ENCODE results near the gene CNTN4. TPM values are rescaled to one million over a fixed set of nuclear protein-coding genes. Genes with fewer than 3 reads are reported as not detected.
A peak's percentile ranks its signal among the peaks of the same experiment; 100 is the strongest.

CNTN4 gene
- polyA plus RNA-seq, 5 donors = 7.1 to 12.3 (median 8.3) TPM

- DNase-seq = no peak
These were observed 588.3 kb downstream of the CNTN4 start for GRCh38 chr3:2686816-2687502.

GRCh38 chr3:2697589-2697988 is 598.9 kb downstream of the CNTN4 start:
- DNase-seq = no peak

DNA sequence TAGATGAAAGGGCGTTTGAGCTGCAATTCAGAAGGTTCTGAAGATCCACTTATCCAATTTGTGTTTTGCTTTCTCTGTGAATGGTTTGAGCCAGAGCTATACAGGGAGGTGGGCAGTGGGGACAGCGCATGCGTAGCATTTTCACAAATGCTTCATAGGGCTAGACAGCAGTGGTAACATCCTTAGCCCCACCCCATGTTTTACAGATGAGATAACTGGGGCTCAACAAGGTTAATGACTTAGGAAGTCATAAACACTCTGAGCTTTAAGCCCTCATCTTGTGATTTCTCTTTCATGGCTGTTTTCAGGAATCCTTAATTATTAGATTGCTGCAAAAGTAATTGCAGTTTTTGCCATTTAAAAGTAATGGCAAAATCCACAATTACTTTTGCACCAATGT is 602.8 kb downstream of the CNTN4 start:
- no peak for DNase-seq

DNA sequence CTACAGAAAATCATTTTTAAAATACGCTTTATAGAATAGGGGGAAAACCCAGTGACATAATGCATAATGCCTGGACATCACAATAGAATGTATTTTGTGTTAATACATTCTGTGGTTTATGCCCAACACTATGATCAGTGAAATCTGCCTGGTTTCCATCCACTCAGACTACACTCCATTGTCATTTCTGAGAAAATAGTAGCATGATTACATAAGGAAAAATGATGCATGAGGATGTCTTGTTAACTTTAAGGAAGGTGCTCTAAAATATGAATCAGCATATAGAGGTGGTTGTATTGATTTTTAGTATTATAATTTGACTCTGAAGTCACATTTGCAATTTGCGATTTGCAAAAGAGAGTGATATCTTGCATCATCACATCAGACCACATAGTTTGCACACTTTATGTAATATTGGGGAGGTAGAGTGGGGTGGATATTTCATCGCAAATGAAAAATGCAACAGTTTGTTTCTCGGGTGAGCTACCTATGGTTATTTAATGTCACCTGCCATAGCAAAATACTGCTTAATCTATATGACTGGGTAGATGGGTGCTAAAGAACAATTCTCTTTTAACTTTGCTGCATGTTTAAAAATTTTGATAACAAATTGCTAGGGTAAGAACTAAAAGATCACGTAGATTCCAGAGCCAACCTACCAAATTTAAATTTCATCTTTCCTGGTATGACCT is 607.6 kb downstream of the CNTN4 start:
- DNase-seq = no peak

GRCh38 chr3:2706836-2707210 is 608.2 kb downstream of the CNTN4 start:
- DNase-seq = no peak

GRCh38 chr3:2711081-2711480 is 612.4 kb downstream of the CNTN4 start:
- no peak for DNase-seq

DNA sequence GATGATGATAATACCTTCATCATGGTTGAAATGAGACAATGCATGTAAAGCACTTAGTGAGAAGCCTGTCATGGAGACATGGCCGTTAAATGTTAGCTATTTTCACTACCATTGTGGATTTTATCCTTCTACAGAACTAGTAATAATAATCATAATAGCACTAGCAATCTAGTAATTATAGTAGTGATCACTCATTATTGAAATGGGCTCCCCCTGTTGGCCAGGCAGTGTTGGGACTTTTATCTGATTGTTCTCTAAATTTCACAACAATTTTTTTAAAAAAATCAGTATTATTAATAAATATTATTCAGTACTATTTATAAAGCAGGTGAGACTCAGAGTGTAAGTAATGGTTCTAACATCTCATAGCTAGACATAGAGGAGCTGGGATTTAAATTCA is 615.3 kb downstream of the CNTN4 start:
- DNase-seq = no peak

DNA sequence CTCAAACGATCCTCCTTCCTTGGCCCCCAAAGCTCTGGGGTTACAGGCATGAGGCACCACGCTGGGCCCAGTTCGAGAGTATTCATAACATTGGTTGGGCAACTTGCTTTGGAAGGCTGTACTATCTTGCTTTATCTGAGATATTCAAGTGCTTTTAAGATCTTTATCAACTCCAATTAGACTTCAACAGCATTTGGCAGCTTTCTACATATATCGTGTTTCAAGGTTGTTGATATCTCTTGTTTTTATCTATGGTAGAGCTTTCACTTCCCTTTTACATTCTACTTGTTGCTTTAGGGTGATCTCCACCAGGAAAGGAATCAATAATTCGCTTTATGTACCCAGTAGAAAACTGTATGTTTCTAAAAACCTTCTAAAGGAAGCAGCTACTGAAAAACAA is 616.2 kb downstream of the CNTN4 start:
- no peak for DNase-seq

DNA sequence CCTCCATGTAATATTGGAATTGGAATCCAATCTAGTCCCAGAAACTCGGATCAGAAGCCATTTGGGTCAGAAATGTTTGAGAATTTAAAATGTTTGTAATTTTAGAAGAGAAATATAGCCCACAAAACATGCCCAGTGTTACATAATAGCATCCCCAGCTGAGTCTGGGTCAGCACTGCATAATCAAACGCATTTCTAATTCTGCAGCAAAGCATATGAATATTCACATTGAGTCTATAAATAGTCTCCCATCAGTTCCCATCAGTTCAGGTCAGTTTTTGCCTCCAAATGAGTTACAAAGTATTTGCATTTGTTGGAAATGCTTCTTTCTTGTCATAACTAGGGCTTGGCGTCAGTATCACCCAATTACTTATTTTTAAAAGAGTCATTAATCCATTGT is 628.4 kb downstream of the CNTN4 start:
- peak; percentile 16 to 19 for DNase-seq

GRCh38 chr3:2727610-2728318 is 629.1 kb downstream of the CNTN4 start:
- peak; percentile 40 to 42 for DNase-seq

- DNase-seq = no peak
These were observed 633.2 kb downstream of the CNTN4 start for GRCh38 chr3:2731843-2732242.

GRCh38 chr3:2735392-2735894 is 636.8 kb downstream of the CNTN4 start:
- DNase-seq = no peak

GRCh38 chr3:2741516-2741915 is 642.9 kb downstream of the CNTN4 start:
- no peak for DNase-seq

- DNase-seq = no peak
These were observed 666.4 kb downstream of the CNTN4 start for GRCh38 chr3:2765002-2765579.

GRCh38 chr3:2770451-2770850 is 671.8 kb downstream of the CNTN4 start:
- peak in 1 of 2 donors; percentile 9 for DNase-seq

DNA sequence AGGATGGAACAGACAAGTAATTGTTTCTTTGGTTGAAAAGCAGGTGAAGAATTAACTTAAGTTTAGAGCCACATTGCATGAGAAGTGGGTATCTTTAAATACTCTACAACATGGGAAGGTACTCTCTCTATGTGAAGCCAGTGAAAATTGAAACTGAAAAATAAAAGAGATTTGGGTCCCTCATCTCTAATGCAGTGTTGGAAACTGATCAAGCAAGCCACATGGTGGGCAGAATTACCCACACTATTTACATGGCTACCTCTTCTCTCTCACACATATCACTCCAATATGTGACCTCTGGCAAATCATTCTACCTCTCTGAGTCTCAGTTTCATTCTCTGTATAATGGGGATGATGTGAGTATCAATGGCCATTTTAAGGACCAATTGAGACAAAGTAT is 672.5 kb downstream of the CNTN4 start:
- no peak for DNase-seq

DNA sequence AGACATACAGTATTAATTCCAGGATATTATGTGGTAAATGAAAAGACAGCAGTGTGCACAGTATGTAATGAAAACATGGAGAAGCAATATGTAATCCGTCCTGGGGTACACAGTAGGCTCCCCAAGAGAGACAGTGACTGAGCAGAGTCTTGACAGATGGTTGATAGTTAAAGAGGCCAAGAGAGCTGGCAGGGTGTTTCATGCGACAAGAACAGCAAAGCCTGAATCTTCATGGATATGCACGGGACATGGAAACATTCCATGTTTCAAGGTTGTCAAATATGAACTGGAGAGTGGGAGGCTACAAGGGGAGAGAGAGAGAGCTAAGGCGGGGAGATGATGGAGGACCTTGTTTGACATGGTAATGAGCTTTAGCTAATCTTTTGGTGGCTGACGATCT is 673.1 kb downstream of the CNTN4 start:
- DNase-seq = no peak

GRCh38 chr3:2772803-2773202 is 674.1 kb downstream of the CNTN4 start:
- DNase-seq = no peak

GRCh38 chr3:2774481-2775249 is 676.0 kb downstream of the CNTN4 start:
- DNase-seq = no peak

DNA sequence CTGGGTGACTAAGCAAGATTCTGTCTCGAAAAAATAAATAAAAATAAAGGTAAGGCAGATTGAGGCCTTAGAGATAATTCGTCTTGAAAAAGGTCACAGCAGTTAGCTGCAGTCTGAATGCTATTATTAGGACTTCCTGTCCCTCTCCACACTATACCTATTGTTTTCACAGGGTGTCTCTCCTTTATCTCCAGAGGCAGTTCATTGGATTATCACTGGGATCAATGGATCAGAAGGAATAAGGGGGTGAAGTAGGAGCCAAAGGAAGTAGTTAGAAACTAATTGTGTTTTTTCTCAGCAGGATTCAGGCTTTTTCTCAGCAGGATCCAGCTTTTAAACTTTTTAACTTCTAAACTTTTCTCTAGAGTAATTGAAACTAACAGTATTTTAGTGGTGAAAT is 684.6 kb downstream of the CNTN4 start:
- DNase-seq = no peak

- no peak for DNase-seq
These were observed 686.0 kb downstream of the CNTN4 start for GRCh38 chr3:2784627-2785026.

All from right lung (tissue), 5 donors.